Hindlimb muscle (tissue), 1 donor: Measurements from ENCODE around the gene LCN10. TPM values are rescaled to one million over a fixed set of nuclear protein-coding genes. Genes with fewer than 3 reads are reported as not detected.
"Not testable (repeated sequence)": the region's sequence is repeated elsewhere in the genome, so short reads cannot be mapped to it uniquely, and the experiment has no call there.

Experiments used
- DNase-seq: peaks from one replicate; pipeline ENCODE4 v3.0.0-alpha.2; 2013
- polyA plus RNA-seq: library from polyadenylated mRNA; unstranded; fragments of 120-200 nt; gene quantifications from one replicate; pipeline ENCODE4 v1.2.1, GENCODE V29; 2013; ENCODE audit not compliant: insufficient read length

The LCN10 gene
- polyA plus RNA-seq, 1 donor, result 5.6 TPM

DNA sequence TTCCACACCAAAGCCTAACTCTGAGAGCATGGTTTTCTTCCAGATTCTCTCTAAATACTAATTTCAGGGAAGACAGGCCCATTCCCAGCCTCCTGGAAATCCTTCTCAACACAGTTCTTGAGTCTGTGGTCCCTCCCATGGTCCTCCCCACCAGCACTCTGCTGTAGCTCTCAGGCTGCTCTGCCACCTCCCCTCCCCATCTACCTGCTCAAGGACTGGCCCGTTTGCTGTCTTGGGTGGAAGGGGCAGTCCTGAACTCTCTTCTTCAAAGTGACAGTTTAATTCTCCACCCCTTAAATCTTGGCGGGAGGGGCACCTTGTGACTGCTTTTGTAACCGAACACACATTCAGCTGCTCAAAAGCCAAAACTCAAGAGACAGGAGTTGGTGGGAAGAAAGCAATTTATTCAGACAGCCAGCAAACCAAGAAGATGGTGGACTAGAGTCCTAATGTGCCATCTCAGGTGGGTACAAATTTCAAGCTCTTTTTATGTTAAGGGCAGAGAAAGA, 29.2 kb upstream of the LCN10 start:
- no peak for DNase-seq

GRCh38 chr9:136769710-136770191, 27.0 kb upstream of the LCN10 start:
- no peak for DNase-seq

DNA sequence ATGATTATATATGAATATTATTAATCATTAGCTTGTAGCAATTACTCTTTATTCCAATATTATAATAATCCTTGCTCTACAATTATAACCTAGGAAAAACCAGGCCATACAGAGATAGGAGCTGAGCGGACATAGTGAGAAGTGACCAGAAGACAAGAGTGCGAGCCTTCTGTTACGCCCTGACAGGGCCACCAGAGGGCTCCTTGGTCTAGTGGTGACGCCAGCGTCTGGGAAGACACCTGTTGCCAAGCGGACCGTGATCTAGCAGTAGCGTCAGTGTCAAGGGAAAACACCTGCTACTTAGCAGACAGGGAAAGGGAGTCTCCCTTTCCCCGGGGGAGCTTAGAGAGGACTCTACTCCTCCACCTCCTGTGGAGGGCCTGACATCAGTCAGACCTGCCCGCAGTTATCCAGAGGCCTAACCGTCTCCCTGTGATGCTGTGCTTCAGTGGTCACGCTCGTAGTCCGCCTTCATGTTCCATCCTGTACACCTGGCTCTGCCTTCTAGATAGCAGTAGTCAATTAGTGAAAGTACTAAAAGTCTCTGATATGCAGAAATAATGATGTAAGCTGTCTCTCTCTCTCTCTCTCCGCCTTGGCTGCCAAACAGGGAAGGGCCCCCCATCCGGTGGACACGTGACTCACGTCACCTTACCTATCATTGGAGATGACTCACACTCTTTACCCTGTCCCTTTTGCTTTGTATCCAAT, 23.8 kb upstream of the LCN10 start:
- DNase-seq, result peak; percentile 55

DNA sequence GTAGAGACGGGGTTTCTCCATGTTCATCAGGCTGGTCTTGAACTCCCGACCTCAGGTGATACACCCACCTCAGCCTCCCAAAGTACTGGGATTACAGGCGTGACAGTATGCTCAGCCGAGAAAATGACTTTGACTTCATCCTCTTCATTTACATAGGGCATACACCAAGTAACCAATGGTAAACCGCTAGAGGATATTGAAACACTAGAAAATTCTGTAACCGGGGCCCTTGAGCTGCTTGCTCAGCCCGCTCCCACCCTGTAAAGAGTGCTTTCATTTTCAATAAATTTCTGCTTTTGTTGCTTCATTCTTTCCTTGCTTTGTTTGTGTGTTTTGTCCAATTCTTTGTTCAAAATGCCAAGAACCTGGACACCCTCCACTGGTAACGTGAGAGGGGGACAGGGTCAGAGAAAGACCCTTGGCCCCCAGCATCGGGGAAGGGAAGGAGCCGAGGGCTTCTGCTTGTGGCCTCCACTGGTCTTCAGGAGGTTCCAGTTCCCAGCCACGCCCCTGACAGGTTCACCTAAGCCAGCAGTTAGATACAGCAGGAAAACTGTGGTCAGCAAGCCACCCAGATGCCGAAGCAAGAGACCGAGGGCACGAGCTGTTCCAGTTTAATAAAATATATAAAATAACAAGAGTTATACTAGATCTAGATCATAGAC, 23.1 kb upstream of the LCN10 start:
- not testable (repeated sequence) for DNase-seq

DNA sequence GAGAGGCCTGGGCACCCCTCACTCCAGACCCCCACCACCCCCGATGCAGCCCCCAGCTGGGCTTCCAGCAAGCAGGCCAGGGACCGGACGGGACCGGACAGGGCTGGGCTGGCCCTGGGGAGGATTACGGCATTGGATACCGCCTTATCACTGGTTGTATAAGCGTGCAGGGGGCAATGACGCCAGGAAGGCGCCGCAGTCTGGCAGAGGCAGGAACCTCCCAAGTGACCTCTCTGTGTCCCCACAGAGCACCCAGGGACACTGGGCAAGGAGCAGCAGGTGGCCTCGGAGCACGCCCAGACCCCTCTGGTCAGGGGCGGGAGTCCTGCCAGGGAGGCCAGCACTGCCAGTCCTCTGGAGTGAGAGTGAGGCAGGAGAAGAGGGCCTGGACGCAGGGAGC, 22.3 kb upstream of the LCN10 start:
- no peak for DNase-seq

DNA sequence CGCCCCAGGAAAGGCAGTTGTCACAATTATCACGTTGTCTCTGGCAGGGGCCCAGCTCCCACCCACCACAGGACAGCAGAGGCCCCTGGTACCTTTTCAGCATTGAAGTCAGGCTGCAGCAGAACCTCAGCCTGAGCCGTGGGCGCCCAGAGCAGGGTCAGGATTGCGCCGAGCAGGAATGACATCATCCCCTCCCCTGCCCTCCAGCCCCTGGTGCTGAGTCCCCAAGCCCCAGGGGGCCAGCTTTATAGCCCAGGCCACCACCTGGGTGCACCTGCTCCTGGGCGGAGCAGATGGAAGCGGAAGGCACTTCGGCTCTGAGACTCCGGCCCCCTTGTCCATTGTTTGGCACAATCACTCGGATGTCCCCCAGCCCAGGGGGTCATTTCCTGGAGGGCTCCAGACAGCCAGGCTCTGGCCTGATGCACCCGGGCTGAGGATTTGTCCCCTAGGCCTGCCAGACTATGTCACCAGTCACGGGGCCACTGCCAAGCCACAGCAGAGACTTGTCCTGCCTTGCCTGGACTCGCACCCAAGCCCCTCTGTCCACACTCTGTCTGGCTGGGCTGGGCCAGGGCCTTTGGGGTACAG, 21.7 kb upstream of the LCN10 start, which contains the start of gene LCN15:
LCN15 (minus strand) TSS at position 218 of the 591 bp plus-strand sequence; CDS start at position 188, 30 bp downstream.
- DNase-seq, result no peak

DNA sequence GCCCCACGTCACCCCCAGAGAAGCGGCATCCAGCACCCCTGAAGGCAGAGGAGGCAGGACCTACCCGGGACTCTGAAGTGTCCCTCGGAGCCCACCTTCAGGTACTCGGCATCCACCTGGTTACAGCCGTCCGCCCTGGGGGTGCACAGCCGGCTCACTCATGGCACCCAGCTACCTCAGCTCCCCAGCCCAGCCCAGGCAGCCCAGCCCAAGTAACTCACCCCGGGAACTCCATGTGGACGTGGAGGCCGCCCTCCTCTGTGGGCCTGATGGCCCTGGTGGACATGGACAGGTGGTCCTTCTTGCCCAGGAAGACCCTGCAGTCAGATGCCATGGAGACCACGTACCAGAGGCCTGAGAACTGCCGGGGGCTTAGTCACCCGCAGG, 20.9 kb upstream of the LCN10 start:
- DNase-seq, result no peak

DNA sequence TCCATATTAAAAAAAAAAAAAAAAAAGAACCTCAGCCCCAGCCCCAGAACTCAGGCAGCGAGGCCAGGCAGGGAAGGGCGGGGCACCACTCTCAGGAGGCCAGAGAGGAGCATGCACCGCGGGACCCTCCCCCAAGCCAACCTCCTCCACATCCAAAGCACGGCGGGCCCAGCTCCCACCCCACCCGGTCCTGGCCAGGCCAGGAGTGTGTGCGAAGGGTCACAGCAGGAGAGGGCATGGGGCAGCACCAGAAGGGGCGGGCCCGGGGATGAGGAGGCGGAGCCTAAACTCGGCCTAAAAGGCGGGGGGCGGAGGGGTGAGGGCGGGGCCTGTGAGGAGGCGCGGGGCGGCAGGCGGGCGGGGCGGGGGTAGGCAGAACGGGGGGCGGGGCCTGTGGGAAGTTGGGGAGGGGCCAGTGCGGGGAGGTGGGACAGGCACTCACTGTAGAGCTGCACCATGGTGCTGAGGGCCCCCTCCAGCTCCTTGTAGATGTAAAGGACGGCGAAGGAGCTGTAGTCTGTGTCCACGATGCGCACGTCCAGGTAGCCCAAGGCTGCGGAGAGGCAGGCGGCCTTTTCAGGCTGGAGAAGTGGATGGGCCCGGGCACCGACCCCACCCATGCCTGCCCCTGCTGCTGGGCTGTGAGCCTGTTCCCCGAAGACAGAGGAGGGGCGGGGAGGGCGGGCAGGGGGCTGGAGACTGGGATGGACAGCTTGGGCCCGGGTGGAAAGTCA, 20.3 kb upstream of the LCN10 start:
- no peak for DNase-seq

GRCh38 chr9:136762221-136762691, 19.5 kb upstream of the LCN10 start:
- no peak for DNase-seq

DNA sequence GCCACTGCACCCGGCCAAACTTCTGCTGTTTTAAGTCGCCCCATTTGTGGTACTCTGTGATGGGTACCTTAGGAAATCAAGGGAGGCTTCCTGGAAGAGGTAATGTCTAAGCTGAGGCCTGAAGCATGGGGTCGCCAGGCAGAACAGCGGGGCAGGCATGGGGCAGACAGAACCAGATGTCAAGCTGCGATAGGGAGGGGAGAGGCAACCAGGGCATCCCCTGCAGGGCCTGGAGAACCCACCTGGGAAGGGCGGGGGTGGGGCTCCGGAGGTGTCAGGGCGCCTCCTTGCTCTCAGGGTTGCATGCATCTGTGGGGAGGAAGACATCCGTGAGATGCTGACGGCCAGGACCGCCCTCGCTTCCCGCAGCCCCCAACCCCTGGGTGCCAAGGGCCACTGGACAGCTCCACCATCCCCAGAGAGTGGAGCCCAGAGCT, 18.8 kb upstream of the LCN10 start:
- DNase-seq, result no peak

- DNase-seq, result peak; percentile 22
These were observed 18.2 kb upstream of the LCN10 start for GRCh38 chr9:136760834-136761544.

DNA sequence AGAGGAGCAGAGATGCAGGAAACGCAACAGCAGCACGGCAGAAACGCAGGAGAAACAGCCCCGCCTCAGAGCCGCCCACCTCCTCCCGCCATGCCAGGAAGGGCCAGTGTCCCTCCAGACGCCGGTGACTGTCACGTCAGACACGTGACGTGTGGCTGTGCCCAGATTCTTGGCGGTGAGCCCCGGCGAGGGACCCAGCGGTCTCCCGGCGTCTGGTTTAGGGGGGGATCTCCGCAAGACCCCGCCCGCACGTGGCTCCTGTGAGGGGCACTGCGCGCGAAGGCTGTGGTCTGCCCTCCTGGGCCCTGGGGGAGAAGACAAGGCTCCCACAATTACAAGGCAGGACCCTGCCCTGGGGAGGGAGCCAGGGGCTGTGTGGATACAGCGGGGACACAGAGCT, 17.7 kb upstream of the LCN10 start:
- no peak for DNase-seq

- DNase-seq, result no peak
These were observed 16.9 kb upstream of the LCN10 start for GRCh38 chr9:136759436-136760325.

GRCh38 chr9:136759001-136759400, 16.3 kb upstream of the LCN10 start:
- no peak for DNase-seq

DNA sequence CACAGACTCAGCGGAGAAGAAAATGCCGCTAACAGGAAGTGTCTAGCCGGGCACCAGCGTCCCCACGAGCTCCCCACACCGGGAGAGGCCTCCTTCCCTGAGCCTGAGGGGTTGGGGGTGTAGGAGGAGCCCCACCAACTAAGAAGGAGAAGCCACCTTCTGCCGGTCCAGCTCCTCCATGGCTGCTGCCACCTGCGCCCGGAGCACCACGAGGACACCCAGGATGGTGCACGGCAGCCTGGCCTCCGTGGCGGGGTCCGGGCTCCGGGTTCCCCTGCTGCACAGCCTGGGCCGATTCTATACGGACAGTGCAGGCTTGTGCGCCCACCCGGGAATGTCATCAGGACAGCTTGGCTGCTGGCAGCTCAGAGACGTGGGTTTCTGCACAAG, 15.0 kb upstream of the LCN10 start:
- no peak for DNase-seq

DNA sequence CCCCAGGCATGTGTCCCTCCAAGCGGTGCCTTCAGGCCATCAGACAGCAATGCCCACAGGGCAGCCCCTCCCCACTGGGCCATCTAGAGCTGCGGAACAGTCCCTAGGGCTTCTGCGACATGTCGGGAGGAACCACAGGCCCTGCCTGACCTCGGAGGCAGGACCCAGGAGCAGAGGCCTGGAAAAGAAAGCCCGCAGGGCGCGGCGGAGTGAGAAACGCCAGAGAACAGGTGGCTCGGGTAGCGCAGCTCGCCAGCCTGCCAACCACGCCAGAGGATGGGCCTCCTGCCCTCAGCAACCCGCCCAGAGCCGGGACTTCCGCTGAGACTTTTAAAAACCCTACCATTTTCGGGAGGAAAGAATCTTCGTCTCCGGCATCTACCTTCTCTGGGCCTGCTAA, 14.6 kb upstream of the LCN10 start:
- DNase-seq, result no peak

DNA sequence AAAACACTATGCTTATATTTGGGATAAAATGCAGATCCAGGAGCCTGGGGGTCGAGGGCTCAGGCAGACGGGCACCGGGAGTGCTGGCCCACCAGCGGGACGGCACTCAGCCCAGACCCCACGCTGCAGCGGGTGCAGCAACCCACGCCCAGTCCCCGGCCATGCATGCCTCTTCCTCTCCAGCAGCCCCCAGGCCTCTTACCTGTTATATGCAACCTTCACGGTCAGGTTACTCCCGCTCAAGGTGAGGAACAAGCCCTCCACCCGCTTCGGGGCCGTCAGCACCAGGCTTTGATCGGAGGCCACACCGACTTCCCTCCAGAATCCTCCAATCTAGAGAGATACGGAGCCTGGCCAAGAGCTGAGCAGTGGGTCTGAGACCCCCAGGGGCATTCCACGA, 14.1 kb upstream of the LCN10 start:
- DNase-seq, result no peak

DNA sequence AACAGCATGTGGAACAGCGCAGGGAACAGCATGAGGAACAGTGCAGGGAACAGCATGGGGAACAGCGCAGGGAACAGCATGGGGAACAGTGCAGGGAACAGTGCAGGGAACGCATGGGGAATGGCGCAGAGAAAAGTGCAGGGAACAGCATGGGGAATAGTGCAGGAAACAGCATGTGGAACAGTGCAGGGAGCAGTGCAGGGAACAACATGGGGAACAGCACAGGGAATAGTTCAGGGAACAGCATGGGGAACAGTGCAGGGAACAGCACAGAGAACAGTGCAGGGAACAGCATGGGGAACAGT, 13.3 kb upstream of the LCN10 start:
- no peak for DNase-seq

DNA sequence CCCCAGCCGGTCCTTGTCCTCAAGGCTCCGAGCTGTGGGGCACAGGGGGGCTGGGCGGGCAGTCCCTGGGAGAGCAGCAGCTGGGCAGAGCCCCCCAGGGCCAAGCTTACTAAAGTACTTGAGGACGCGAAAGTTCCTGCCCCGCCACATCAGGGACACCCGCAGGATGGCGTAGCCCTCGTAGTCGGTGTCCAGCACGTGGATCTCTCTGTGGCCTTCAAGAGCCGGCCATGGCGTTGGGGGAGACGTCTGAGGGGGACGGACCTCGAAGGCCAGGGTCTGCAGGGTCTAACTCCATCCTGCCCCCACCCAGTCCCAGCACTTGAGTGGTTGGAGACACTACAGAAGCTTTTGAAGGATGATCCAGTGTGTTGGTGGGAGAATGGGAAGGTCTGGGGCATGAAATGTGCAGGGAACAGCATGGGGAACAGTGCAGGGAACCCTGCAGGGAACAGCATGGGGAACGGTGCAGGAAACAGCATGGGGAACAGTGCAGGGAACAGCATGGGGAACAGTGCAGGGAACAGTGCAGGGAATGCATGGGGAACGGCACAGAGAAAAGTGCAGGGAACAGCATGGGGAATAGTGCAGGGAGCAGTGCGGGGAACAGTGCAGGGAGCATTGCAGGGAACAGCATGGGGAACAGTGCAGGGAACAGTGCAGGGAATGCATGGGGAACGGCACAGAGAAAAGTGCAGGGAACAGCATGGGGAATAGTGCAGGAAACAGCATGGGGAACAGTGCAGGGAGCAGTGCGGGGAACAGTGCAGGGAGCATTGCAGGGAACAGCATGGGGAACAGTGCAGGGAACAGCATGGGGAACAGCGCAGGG, 12.8 kb upstream of the LCN10 start:
- not testable (repeated sequence) for DNase-seq

DNA sequence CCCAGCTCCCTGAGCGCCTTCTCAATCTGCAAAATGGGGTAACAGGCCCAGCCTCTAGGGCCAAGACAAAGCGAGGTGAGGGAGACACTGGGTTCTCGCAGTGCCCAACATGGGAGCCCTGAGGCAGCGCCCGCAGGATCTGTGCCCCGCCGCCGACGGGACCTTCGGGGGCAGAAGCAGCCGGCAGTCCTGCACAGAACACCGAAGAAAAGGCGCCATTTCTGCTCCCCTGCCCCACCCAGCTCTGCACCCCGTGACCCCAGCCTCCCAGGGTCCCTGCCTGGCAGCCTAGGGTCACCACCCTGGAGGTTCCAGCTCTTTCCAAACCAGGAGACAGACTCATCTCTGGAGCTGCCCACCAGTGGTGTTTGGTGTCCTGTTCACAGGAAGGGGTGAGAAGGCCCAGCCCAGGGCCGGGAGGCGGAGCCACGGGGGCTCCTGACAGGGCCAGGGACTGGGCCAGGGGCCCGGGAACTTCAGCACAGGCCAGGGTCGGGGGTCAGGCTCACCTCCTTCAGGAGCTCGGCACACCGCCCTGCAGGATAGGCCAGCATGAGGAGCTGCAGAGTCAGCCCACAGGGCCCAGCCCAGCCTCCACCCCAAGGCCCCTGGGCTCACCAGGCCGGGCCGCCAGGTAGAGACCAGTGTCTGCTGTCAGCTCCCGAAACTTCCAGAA, 12.0 kb upstream of the LCN10 start:
- no peak for DNase-seq
